Smooth muscle cell (in vitro differentiated cells): Measurements from ENCODE around the gene MYO1E. TPM values are rescaled to one million over a fixed set of nuclear protein-coding genes. Genes with fewer than 3 reads are reported as not detected.

ENCODE experiments used
- DNase-seq: peaks from one replicate; lab custom pipeline; 2025; ENCODE audit not compliant: unreplicated experiment; lab: John Stamatoyannopoulos, UW
- H2AFZ ChIP-seq: fragments of 200-600 bp; sonication (generic); 2 replicates; pipeline ENCODE4 v1.6.0; 2016; ENCODE audit warnings: antibody characterized with exemption, low read depth, mild to moderate bottlenecking
- H3F3A ChIP-seq: fragments of 200-600 bp; sonication (generic); 2 replicates; pipeline ENCODE4 v1.6.0; 2017; ENCODE audit warnings: antibody characterized with exemption, low read depth
- H3K27ac ChIP-seq: fragments of 200-600 bp; sonication (generic); 2 replicates; pipeline ENCODE4 v1.5.1; 2016; ENCODE audit warnings: low read depth, mild to moderate bottlenecking
- H3K27me3 ChIP-seq: fragments of 200-600 bp; sonication (generic); 2 replicates; pipeline ENCODE4 v1.6.1; 2016; ENCODE audit warnings: low read depth, mild to moderate bottlenecking
- H3K36me3 ChIP-seq: fragments of 200-600 bp; sonication (generic); 2 replicates; pipeline ENCODE4 v1.5.1; 2016; ENCODE audit warnings: low read depth
- H3K4me1 ChIP-seq: fragments of 200-600 bp; sonication (generic); 2 replicates; pipeline ENCODE4 v1.5.1; 2016; ENCODE audit warnings: low read depth
- H3K4me2 ChIP-seq: fragments of 200-600 bp; sonication (generic); 2 replicates; pipeline ENCODE4 v1.6.0; 2016; ENCODE audit warnings: mild to moderate bottlenecking
- H3K4me3 ChIP-seq: fragments of 200-600 bp; sonication (generic); 2 replicates; pipeline ENCODE4 v1.5.1; 2016; ENCODE audit warnings: mild to moderate bottlenecking
- H3K79me2 ChIP-seq: fragments of 200-600 bp; sonication (generic); 2 replicates; pipeline ENCODE4 v1.6.0; 2016; ENCODE audit warnings: low read depth, mild to moderate bottlenecking
- H3K9ac ChIP-seq: fragments of 200-600 bp; sonication (generic); 2 replicates; pipeline ENCODE4 v1.6.0; 2016; ENCODE audit warnings: low read depth
- H3K9me3 ChIP-seq: fragments of 200-600 bp; sonication (generic); replicated peaks from 2 replicates; pipeline ENCODE4 v1.5.1; 2016; ENCODE audit warnings: low read depth
- H4K20me1 ChIP-seq: fragments of 200-600 bp; sonication (generic); 2 replicates; pipeline ENCODE4 v1.6.0; 2016; ENCODE audit warnings: low read depth
- CTCF ChIP-seq: fragments of 200-600 bp; sonication (generic); IDR thresholded peaks from 2 replicates; pipeline ENCODE4 v1.5.1; 2017; ENCODE audit warnings: borderline replicate concordance, mild to moderate bottlenecking, antibody characterized with exemption; ENCODE audit not compliant: insufficient read depth, poor library complexity, severe bottlenecking
- WGBS: methylation state at CpG from one replicate; pipeline ENCODE4 v1.1.7; 2016; ENCODE audit warnings: low lambda C conversion rate; 5-methylcytosine and 5-hydroxymethylcytosine counted together
- polyA plus RNA-seq: library from polyadenylated mRNA; unstranded; fragments of >200 nt; fragmentation: Nextera tagmentation; extraction: Ambion mirVana; gene quantifications from 2 replicates; pipeline ENCODE4 v1.2.1, GENCODE V29; 2016
- total RNA-seq: library from RNA; depleted of rRNA; stranded (reverse); fragments of >200 nt; gene quantifications from 2 replicates; pipeline ENCODE4 v1.2.3, GENCODE V29; 2014

Gene MYO1E
- total and polyA plus RNA-seq, 2 experiments from 2014 or later: 50.0 to 54.5 TPM

GRCh38 chr15:59301527-59301926 lies 71.1 kb downstream of the MYO1E start:
- H3K27me3 ChIP-seq: no peaks in the 10 kb centered on the region
- H3K4me1 ChIP-seq: peaks cover under 1% of the 10 kb centered on the region
- no peak for TF ChIP-seq CTCF
- H3K4me2 ChIP-seq: no peak overlapping the region
- H3K4me3 ChIP-seq: no peak overlapping the region
- H3K9ac ChIP-seq: no peak overlapping the region
- H2AFZ ChIP-seq: no peak overlapping the region
- no peaks in the 10 kb centered on the region for H3F3A ChIP-seq
- DNase-seq: no peak
- H3K79me2 ChIP-seq: peaks cover 35% of the 10 kb centered on the region
- H3K9me3 ChIP-seq: no peaks in the 10 kb centered on the region
- no peak overlapping the region for H3K27ac ChIP-seq
- peaks cover 37% of the 10 kb centered on the region for H4K20me1 ChIP-seq
- H3K36me3 ChIP-seq: no peaks in the 10 kb centered on the region
- 59% methylated on average over 6 of the region's 6 CpGs for WGBS

- Histone ChIP-seq H3K27me3 (no peaks in the 10 kb centered on the region), H3K9me3 (no peaks in the 10 kb centered on the region), H4K20me1 (peaks cover 28% of the 10 kb centered on the region), H3K27ac (peak overlapping the region; percentile 7), H3K36me3 (no peaks in the 10 kb centered on the region), H2AFZ (no peak overlapping the region), H3K4me3 (no peak overlapping the region), H3K4me1 (peaks cover 9% of the 10 kb centered on the region), H3K79me2 (peaks cover 35% of the 10 kb centered on the region), H3K4me2 (no peak overlapping the region), H3K9ac (no peak overlapping the region), H3F3A (peaks cover 2% of the 10 kb centered on the region)
- TF ChIP-seq CTCF: no peak
- no peak for DNase-seq
- 81% methylated on average over 6 of the region's 6 CpGs for WGBS
Observed at GRCh38 chr15:59300618-59301139, 72.0 kb downstream of the MYO1E start.

- Histone ChIP-seq H3K4me2 (no peak overlapping the region), H3K4me1 (peaks cover 15% of the 10 kb centered on the region), H3K9me3 (no peaks in the 10 kb centered on the region), H3K27ac (peak overlapping the region; percentile 7), H3K36me3 (no peaks in the 10 kb centered on the region), H3K79me2 (peaks cover 35% of the 10 kb centered on the region), H4K20me1 (peaks cover 24% of the 10 kb centered on the region), H3K9ac (no peak overlapping the region), H3F3A (peaks cover 7% of the 10 kb centered on the region), H3K4me3 (no peak overlapping the region), H2AFZ (no peak overlapping the region), H3K27me3 (no peaks in the 10 kb centered on the region)
- 76% methylated on average over 9 of the region's 9 CpGs for WGBS
- no peak for DNase-seq
- no peak for TF ChIP-seq CTCF
Observed at GRCh38 chr15:59299929-59300617, 72.6 kb downstream of the MYO1E start.

- H3K79me2 ChIP-seq: peaks cover 34% of the 10 kb centered on the region
Observed at GRCh38 chr15:59298854-59299250, 73.8 kb downstream of the MYO1E start.

More at GRCh38 chr15:59298854-59299250, 73.8 kb downstream of the MYO1E start:
- TF ChIP-seq CTCF: no peak
- Histone ChIP-seq H3K36me3 (no peaks in the 10 kb centered on the region), H3K27ac (peak overlapping the region; percentile 31), H3K4me1 (peaks cover 18% of the 10 kb centered on the region), H2AFZ (no peak overlapping the region), H3K9ac (no peak overlapping the region), H4K20me1 (peaks cover 20% of the 10 kb centered on the region), H3F3A (peaks cover 7% of the 10 kb centered on the region), H3K4me2 (no peak overlapping the region), H3K4me3 (no peak overlapping the region), H3K9me3 (no peaks in the 10 kb centered on the region), H3K27me3 (no peaks in the 10 kb centered on the region)
- DNase-seq: no peak
- WGBS: 74% methylated on average over 3 of the region's 3 CpGs
